ENCODE measurements around the gene OSBP2.

OSBP2 gene

DNA sequence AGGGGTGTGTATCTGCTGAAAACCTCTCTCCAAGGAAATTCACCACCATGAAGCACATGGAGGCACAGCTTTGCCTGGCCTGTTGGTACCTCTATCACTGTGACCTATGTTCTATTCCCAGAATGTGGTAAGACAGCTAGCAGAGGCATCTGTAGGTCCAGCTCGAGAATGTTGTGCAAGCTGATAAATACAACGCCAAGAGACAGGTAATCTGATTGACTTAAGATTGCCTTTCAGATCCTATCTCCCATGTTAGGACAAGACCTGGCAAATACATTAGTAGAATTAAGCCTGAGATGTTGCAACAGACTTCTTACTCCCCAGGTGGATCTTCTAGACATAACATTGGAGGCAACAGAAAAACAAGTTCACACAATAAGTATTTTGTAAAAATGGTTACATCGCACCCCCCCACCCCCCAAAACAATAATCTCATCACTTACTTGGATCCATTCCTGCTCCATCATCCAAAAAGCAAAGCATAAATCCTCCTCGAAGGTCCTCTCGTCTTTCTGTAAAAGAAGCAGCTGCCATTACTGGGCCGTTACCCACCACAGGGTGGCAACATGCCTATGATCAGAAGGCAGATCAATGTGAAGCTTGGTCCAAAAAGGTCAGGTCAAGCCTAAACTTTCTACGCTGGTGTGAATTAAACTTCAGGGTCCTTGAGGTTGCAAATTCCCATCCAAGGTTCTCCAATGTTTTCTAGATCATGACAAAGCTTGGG, 255.4 kb downstream of the OSBP2 start:
- no peak for DNase-seq

GRCh38 chr22:30953206-30953605, 258.5 kb downstream of the OSBP2 start:
- DNase-seq, result no peak

GRCh38 chr22:30955153-30955552, 260.5 kb downstream of the OSBP2 start:
- no peak for DNase-seq

Measured in inflammatory macrophage treated with lipopolysaccharide for 4 hours (primary cell).